Measurements from ENCODE around the gene CSTB.

Gene CSTB

DNA sequence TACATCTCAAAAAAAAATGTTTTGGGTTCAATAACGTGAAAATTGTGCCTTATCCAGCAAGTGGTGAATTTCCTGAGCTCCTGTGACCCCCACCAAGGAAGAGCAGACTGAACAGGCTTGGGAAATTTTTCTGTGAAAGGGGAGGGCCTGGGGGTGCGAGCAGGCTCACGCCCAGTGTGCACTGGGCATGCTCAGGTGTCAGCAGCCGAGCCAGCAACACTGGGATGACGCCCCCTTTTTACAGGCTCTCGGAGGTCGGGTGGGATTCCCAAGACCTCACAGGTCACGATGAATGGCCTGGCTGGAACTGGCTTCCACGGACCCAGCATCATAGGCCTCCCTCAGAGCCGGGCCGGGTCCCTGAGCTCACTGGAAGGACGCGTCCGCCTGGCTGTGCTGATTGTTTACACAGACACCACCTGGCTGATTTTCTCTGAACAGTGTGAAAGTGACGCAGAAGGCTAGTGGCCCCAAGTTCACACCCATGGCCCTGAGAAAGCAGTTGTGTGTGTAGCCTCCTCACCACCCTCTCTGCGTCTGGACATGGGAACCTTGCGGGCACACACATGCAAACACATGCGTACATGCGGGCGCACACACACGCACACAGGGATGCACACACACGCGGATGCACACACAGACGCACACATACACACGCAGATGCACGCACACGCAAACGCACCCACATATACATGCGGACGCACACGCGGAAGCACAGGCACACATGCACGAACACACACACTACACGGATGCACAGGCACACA is 9.2 kb downstream of the CSTB start:
- no peak for DNase-seq

- no peak for DNase-seq
Measured at GRCh38 chr21:43764576-43765495, 11.3 kb downstream of the CSTB start.

DNA sequence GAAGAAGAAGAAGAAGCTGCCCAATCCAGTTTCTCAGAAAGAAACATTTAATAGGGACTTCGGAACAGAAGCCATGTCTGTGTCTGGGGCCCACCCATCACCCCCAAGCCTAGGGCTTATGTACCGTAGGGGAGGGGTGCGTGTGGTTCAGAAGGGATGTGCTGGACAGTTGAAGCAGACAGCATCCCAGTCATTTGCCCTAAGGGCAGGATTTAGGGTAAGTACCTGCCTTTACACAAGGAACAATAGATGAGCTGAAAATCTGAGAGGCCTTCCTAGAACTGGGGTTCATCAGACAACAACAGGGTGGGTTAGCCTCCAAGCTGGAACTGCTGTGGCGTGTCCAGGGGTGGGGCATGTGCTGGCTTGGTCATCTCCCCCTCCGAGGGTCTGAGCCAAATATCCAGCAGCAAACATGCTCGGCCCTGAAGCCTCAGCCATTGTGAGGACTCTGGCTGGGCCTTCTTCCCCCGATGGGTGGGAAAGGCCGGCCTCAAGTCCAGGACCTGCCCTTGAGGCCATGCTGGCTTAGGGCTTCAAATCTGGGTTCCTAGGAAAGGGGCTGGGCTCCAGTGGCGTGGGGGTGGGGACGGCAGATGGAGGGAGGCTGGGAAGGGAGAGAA is 12.1 kb downstream of the CSTB start:
- no peak for DNase-seq

- DNase-seq: no peak
Measured at GRCh38 chr21:43762303-43763128, 13.6 kb downstream of the CSTB start.

GRCh38 chr21:43761886-43762285 is 14.2 kb downstream of the CSTB start:
- no peak for DNase-seq

- no peak for DNase-seq
Measured at GRCh38 chr21:43760391-43760958, 15.6 kb downstream of the CSTB start.

- no peak for DNase-seq
Measured at GRCh38 chr21:43759651-43760050, 16.5 kb downstream of the CSTB start.

DNA sequence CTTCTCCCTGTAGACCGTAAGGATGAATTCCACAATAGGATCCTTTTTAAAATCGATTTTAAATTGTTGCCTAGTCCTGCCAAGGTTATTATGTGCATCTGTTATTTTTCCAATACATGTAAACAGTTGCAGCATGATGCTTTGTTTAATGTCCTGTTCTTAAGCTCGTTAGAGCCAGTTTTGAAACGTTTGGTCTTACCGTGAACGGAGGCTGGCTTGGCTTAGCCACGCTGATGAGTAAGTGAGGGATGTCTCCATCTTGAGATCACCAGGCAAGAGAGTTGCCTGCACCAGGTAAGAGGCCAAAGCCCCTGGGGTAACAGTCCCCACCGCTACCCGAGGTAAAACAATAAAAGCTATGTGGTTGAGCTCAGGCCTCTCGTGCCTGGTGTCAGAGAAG is 17.3 kb downstream of the CSTB start:
- no peak for DNase-seq

DNA sequence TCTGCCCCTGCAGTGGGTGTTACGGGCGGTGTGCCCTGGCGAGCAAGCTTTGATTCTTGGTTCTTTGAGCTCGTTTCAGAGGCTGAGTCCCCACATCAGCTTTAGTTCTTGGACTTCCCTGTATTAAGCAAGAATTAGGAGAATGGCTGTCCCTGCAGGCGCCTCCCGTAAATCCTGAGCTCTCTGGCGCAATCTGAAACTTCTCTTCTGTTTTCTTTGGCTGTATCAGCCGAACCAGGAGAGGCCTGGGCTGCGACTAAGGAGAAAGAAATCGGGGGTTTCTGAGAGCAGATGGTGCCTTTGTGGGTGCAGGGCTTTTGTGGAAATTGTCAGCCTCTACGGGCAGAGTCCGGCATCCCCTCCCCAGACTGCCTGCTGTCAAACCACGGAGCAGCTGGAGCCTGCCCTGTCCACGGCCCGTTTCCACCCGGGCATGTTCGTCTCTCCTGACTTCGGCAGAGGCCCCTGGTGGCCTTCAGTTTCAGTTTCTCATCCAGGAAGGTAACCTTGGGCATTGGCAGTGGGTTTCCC is 17.9 kb downstream of the CSTB start:
- DNase-seq: no peak

DNA sequence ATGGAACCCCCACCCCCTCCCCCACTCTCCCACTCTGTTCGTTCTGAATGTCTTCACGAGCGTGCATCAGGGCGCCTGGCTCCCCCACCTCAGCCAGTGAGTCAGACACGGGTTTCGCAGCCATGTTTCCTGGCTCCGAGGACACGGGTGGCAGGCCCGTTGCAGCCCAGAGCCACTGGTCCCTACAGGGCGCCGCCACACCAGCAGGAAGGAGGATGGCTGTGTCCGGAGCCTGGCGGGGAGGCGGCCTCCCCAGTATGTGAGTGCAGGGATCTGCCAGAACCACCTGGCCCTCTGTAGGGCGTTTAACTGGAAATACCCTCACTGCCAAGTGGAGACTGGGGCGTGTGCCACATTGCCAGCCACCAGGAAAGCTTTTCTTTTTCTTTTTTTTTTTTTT is 18.5 kb downstream of the CSTB start:
- DNase-seq: no peak

DNA sequence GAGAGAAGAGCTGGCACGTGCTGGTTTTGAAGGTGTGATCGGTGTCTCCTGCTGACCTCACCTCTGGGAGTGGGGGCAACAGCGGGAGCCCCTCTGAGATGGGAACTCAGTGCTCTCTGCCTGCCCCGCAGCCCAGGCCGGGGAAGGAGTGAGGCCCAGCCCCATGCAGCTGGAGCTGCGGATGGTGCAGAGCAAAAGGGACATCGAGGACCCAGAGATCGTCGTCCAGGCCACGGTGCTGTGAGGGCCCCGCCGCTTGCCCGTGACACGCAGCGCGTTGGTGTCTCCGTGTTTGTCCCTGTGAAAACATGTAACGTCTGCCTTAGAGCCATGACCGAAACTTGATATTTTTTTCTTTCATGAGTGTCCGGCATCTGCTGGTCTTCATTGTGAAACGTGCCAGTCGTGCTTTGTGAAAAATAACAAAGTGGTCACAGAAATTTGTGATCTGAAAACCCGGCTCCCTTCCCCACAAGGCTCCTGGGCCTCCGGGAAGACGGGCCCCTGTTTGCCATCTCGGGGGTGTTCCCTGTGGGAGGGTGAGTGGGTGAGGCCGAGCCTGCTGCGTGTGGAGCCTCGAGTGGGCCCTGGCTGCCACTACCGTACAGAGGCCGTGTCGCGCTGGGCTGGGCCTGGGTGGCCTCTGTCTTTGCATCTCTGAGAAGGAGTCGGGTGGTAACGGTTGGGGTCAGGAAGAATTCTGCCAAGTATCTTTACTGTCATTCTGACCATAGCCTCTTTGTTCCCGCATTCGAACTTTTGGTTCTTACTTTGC is 20.1 kb downstream of the CSTB start:
- no peak for DNase-seq

DNA sequence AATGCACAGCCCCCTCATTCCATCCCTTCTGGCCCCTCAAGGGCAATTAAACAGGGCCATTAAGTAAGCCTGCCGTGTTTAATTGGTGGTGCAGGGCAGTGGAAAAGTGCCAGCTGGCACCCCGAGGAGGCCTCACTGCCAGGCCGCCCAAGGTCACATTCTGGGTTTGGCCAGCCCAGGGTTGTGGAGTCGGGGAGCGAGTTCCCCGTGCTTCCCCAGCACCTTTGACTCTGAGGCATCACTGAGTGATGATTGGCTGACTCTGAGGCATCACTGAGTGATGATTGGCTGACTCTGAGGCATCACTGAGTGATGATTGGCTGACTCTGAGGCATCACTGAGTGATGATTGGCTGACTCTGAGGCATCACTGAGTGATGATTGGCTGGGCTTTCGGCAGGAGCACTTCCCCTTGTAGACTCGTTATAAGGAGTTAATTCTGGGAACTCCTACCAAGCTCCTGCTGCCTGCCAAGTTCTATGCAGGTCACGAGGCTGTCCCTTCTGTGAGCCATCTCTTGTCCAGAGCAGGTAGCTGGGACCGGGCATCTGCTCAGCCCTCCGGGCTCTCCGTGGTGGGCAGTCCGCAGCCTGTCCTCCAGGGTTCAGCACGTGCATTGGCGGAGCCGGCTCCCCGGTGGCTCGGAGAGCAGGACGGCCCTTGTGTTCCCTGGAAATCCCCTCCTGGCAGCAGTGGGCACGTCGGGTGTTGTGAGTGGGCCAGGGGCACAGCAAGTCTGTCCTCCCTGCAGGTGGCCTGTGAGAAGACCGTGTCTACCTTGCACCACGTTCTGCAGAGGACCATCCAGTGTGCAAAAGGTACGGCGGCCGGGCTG is 20.9 kb downstream of the CSTB start:
- no peak for DNase-seq

- no peak for DNase-seq
Measured at GRCh38 chr21:43753439-43753799, 22.7 kb downstream of the CSTB start.

GRCh38 chr21:43752758-43753438 is 23.2 kb downstream of the CSTB start:
- DNase-seq: no peak

DNA sequence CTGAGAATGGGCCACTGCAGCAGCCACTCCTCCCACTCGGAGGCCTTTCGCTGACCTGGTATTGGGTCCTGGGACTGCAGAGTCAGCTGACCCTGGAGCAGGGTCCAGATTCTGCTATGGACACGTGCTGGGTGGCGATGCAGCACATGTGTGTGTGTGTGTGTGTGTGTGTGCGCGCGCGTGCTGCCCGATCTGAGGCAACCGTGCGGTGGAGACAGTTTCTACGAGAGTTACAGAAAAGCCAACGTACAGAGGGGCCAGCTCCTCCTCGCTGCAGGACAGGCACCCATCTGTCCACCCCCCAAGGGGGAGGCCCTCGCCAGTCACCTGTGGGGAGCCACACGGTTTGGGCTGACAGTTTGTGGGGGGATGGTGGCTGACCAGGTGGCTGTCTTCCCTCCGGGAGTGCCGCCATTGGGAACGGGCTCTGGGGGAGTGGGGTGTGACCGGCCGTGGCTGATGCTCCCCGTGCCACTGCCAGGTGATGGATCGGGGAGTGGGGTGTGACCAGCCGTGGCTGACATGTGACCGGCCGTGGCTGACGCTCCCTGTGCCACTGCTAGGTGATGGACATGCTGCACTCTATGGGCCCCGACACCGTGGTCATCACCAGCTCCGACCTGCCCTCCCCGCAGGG is 24.0 kb downstream of the CSTB start:
- DNase-seq: no peak

DNA sequence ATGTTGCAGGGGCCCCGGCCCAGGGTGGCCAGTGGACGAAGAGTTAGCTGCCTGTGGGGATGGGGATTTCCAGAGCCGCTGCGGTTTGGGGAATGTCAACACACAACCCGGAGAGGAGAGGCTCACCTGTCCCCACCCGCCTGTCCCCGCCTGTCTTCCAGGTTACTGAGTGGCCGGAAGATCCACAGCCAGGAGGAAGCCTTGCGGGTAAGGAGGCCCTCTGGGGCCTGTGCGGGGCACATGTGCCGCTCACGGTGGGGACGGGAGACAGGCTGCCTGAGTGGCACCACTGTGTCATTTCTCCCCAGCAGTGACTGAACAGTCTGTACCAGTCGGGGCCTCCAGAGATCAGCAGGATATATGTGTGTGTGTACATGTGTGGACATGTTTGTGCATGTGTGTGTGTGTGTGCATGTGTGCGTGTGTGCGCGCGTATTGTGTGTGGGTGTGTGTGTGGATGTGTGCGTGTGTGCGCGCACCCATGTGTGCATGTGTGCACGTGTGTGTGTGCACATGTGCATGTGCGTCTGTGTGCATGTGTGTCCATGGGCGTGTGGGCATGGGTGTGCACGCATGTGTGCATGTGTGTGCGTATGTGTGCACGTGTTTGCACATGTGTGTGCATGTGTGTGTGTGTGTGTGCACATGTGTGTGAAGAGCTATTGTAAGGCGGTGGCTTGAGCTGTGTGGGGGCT is 25.6 kb downstream of the CSTB start:
- no peak for DNase-seq

DNA sequence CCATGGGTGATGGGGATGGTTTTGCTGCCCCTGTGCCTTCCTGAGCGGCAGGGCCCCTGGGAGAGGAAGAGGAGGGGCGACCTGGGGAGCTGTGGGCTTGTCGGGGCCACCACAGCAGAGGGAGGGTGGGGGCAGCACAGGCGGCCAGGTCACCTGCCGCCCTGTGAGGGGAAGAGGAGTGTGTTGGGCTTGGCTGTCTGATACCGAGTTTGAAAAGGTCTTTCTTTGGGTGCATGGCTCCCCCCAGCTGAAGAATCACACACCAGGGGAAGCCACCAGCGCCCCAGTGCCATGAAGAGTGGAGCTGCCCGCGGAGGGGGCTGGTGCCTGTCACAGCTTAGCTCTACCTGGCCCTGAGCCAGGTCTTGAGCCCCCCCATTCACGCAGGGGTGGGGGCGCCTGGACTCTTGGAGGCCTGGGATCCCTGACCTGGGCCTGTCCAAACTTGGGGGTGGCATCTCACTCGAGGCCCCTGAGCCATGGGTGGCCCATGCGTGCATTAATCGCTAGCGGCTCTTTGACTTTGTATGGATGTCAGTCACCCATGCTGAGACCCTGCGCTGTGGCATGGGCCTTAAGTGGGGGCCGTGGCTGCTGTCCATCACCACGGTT is 26.4 kb downstream of the CSTB start:
- no peak for DNase-seq

DNA sequence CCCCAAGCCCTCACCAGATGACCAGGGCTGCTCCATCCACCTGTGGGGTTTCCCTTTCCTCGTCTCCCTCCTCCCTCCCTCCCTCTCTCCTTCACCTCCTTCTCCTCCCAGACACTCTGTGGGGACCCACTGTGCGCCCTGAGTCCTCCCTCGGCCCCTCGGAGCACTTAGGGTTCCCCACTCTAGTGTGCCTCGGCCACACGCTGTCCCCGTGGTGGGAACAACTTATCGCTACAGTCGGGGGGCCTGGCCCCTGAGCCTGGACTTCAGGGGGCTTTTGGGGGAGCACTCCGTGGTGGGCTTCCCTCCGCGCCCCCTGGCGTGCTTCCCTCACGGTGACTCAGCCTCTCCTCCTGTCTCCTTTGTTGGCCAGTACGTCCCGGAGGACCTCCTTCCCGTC is 27.5 kb downstream of the CSTB start:
- DNase-seq: no peak

All from NCI-H524 treated with DMSO at 0.1 percent for 48 hours (cell line).